Measurements from ENCODE around the gene VSIG1. TPM values are rescaled to one million over a fixed set of nuclear protein-coding genes. Genes with fewer than 3 reads are reported as not detected.

VSIG1 gene
- polyA plus RNA-seq, 1 donor from 2014 or later: not detected

DNA sequence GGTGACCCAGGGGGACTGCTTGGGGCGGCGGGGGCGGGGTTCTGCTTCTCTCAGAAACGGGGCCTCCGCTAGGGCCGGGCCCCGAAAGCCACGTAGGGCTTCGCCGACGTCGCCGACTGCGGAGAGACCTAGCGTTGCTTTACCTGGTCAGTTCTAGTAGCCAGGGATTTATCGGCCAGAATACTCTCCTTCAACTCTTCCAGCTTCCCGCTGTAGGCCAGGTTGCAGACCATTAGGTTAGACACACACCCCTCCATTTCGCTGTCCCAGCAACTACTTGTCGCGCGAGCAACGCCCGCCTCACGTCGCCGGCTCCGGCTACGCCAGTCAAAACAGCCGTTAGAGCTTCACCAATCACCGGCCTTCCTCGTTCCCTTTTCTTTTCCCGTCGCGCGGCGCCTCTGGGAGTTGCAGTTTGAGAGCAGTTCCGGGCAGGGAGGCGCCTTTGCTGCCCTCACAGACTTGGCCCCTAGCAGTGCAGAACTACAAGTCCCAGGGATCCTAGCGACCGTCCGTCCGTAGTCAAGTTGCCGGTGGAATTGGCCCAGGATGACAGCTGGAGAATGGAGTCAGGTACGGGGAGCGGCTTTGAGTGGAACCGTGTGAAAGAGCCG lies 46.5 kb downstream of the VSIG1 start, which contains the start of the genes ATG4A and PSMD10:
TSS of gene ATG4A (plus strand) at position 515 of the 614 bp plus-strand sequence. CDS start at position 564, 49 bp downstream.
TSS of gene PSMD10 (minus strand) at position 279 of the 614 bp plus-strand sequence. CDS start at position 257, 22 bp downstream.
- peaks cover 8% of the 10 kb centered on the region for H3K79me2 ChIP-seq (replicated peaks; ENCODE audit: insufficient read depth, low read length)
- H3F3A ChIP-seq (ENCODE audit: insufficient read depth, low read length, poor library complexity, severe bottlenecking): no peaks in the 10 kb centered on the region
- no peaks in the 10 kb centered on the region for H4K20me1 ChIP-seq (ENCODE audit: insufficient read depth)
- peak within 1 kb of the TSS; percentile 69 for H3K27ac ChIP-seq (ENCODE audit: low read length)
- H3K27me3 ChIP-seq (ENCODE audit: insufficient read depth, low read depth, low read length): no peaks in the 10 kb centered on the region
- peak within 1 kb of the TSS; percentile 48 for H3K4me2 ChIP-seq (ENCODE audit: low read length)
- H3K9ac ChIP-seq (ENCODE audit: low read length): peak within 1 kb of the TSS; percentile 69
- H3K4me3 ChIP-seq (ENCODE audit: low read length): peak within 1 kb of the TSS; percentile 75
- H3K36me3 ChIP-seq (ENCODE audit: insufficient read depth, low read length): no peaks in the 10 kb centered on the region
- peak within 1 kb of the TSS; percentile 40 for H2AFZ ChIP-seq (ENCODE audit: low read depth, low read length)
- no peaks in the 10 kb centered on the region for H3K9me2 ChIP-seq (ENCODE audit: insufficient read depth, low read length)
- no peaks in the 10 kb centered on the region for H3K9me3 ChIP-seq (ENCODE audit: low read length)
- TF ChIP-seq MXI1 (conservative IDR thresholded peaks at IDR 0.05; ENCODE audit: poor library complexity, severe bottlenecking) (peak; percentile 50), SMC3 (conservative IDR thresholded peaks at IDR 0.05; ENCODE audit: poor library complexity) (no peak), POLR2AphosphoS5 (IDR thresholded peaks at IDR 0.05) (peak; percentile 79)

DNA sequence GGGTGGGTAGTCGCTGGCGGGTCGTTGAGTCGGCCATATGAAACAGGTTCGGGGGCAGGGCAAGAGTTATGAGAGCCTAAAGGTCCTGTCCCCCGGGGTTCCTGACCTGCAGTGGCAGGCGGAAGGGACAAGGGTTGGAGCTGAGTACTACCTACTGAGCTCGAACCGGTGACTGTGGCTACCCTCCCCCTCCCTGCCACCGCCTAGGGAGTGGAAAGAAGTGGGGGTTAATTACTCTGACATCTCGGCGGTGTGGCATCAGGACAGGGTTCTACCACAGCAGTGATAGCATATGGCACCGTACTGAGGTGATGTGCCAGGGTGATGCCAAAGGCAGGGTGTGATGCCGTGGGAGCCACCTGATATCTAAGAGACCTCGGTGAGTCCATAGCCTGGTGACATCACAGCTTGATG lies 47.0 kb downstream of the VSIG1 start:
- peak overlapping the region; percentile 48 for H3K4me2 ChIP-seq (ENCODE audit: low read length)
- no peaks in the 10 kb centered on the region for H3F3A ChIP-seq (ENCODE audit: insufficient read depth, low read length, poor library complexity, severe bottlenecking)
- peak overlapping the region; percentile 69 for H3K27ac ChIP-seq (ENCODE audit: low read length)
- H3K27me3 ChIP-seq (ENCODE audit: insufficient read depth, low read depth, low read length): no peaks in the 10 kb centered on the region
- H3K9me3 ChIP-seq (ENCODE audit: low read length): no peaks in the 10 kb centered on the region
- H3K36me3 ChIP-seq (ENCODE audit: insufficient read depth, low read length): no peaks in the 10 kb centered on the region
- H3K9ac ChIP-seq (ENCODE audit: low read length): peak overlapping the region; percentile 66
- H3K9me2 ChIP-seq (ENCODE audit: insufficient read depth, low read length): no peaks in the 10 kb centered on the region
- peaks cover 8% of the 10 kb centered on the region for H3K79me2 ChIP-seq (replicated peaks; ENCODE audit: insufficient read depth, low read length)
- H3K4me3 ChIP-seq (ENCODE audit: low read length): peak overlapping the region; percentile 75
- peak overlapping the region; percentile 40 for H2AFZ ChIP-seq (ENCODE audit: low read depth, low read length)
- no peaks in the 10 kb centered on the region for H4K20me1 ChIP-seq (ENCODE audit: insufficient read depth)
- TF ChIP-seq TAF1 (IDR thresholded peaks at IDR 0.05; ENCODE audit: low read depth): no peak
- TF ChIP-seq, protein P1, sequence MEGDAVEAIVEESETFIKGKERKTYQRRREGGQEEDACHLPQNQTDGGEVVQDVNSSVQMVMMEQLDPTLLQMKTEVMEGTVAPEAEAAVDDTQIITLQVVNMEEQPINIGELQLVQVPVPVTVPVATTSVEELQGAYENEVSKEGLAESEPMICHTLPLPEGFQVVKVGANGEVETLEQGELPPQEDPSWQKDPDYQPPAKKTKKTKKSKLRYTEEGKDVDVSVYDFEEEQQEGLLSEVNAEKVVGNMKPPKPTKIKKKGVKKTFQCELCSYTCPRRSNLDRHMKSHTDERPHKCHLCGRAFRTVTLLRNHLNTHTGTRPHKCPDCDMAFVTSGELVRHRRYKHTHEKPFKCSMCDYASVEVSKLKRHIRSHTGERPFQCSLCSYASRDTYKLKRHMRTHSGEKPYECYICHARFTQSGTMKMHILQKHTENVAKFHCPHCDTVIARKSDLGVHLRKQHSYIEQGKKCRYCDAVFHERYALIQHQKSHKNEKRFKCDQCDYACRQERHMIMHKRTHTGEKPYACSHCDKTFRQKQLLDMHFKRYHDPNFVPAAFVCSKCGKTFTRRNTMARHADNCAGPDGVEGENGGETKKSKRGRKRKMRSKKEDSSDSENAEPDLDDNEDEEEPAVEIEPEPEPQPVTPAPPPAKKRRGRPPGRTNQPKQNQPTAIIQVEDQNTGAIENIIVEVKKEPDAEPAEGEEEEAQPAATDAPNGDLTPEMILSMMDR (IDR thresholded peaks at IDR 0.05; ENCODE audit: poor library complexity, severe bottlenecking): no peak
- TF ChIP-seq, protein P2, sequence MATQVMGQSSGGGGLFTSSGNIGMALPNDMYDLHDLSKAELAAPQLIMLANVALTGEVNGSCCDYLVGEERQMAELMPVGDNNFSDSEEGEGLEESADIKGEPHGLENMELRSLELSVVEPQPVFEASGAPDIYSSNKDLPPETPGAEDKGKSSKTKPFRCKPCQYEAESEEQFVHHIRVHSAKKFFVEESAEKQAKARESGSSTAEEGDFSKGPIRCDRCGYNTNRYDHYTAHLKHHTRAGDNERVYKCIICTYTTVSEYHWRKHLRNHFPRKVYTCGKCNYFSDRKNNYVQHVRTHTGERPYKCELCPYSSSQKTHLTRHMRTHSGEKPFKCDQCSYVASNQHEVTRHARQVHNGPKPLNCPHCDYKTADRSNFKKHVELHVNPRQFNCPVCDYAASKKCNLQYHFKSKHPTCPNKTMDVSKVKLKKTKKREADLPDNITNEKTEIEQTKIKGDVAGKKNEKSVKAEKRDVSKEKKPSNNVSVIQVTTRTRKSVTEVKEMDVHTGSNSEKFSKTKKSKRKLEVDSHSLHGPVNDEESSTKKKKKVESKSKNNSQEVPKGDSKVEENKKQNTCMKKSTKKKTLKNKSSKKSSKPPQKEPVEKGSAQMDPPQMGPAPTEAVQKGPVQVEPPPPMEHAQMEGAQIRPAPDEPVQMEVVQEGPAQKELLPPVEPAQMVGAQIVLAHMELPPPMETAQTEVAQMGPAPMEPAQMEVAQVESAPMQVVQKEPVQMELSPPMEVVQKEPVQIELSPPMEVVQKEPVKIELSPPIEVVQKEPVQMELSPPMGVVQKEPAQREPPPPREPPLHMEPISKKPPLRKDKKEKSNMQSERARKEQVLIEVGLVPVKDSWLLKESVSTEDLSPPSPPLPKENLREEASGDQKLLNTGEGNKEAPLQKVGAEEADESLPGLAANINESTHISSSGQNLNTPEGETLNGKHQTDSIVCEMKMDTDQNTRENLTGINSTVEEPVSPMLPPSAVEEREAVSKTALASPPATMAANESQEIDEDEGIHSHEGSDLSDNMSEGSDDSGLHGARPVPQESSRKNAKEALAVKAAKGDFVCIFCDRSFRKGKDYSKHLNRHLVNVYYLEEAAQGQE (IDR thresholded peaks at IDR 0.05; ENCODE audit: borderline replicate concordance): no peak
- no peak for TF ChIP-seq MXI1 (conservative IDR thresholded peaks at IDR 0.05; ENCODE audit: poor library complexity, severe bottlenecking)
- TF ChIP-seq POLR2AphosphoS5 (IDR thresholded peaks at IDR 0.05): no peak
- TF ChIP-seq RAD21 (conservative IDR thresholded peaks at IDR 0.05): no peak

DNA sequence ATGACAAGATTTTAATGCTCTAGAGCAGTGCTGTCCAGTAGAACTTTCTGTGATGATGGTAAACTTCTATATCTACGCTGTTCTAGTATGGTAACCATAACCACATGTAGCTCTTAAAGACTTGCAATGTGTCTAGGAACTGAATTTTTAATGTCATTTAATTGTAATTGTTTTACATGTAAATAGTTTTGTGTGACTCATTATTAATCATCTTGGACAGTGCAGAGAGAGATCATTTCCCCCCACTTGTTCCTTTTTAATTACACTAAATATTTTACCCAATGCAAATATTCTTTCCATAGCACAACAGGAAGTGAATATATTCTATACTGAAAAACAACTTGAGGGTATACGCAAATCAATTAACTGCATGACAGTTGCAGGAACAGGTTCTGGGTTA lies 52.5 kb downstream of the VSIG1 start:
- H3K9me3 ChIP-seq (ENCODE audit: low read length): no peaks in the 10 kb centered on the region
- H3K36me3 ChIP-seq (ENCODE audit: insufficient read depth, low read length): no peaks in the 10 kb centered on the region

More for the DNA sequence above, 52.5 kb downstream of the VSIG1 start:
- no peaks in the 10 kb centered on the region for H3K9me2 ChIP-seq (ENCODE audit: insufficient read depth, low read length)
- no peaks in the 10 kb centered on the region for H3F3A ChIP-seq (ENCODE audit: insufficient read depth, low read length, poor library complexity, severe bottlenecking)
- no peak overlapping the region for H3K27ac ChIP-seq (ENCODE audit: low read length)
- H3K9ac ChIP-seq (ENCODE audit: low read length): no peak overlapping the region
- H3K4me2 ChIP-seq (ENCODE audit: low read length): no peak overlapping the region
- no peak overlapping the region for H3K4me3 ChIP-seq (ENCODE audit: low read length)
- H3K27me3 ChIP-seq (ENCODE audit: insufficient read depth, low read depth, low read length): no peaks in the 10 kb centered on the region
- no peak for TF ChIP-seq MXI1 (conservative IDR thresholded peaks at IDR 0.05; ENCODE audit: poor library complexity, severe bottlenecking)
- TF ChIP-seq, protein P1 (IDR thresholded peaks at IDR 0.05; ENCODE audit: poor library complexity, severe bottlenecking): no peak
- TF ChIP-seq, protein P2 (IDR thresholded peaks at IDR 0.05; ENCODE audit: borderline replicate concordance): no peak
- TF ChIP-seq POLR2AphosphoS5 (IDR thresholded peaks at IDR 0.05): no peak
- TF ChIP-seq SMC3 (conservative IDR thresholded peaks at IDR 0.05; ENCODE audit: poor library complexity): no peak
- TF ChIP-seq EZH2 (IDR thresholded peaks at IDR 0.05; ENCODE audit: borderline replicate concordance, insufficient read depth, low read length, poor library complexity, severe bottlenecking): no peak
- no peak for TF ChIP-seq RAD21 (conservative IDR thresholded peaks at IDR 0.05)
- TF ChIP-seq EP300 (conservative IDR thresholded peaks at IDR 0.05; ENCODE audit: poor library complexity, severe bottlenecking): no peak
- no peak for TF ChIP-seq TAF1 (IDR thresholded peaks at IDR 0.05; ENCODE audit: low read depth)
- H4K20me1 ChIP-seq (ENCODE audit: insufficient read depth): no peaks in the 10 kb centered on the region
- no peak overlapping the region for H2AFZ ChIP-seq (ENCODE audit: low read depth, low read length)
- H3K79me2 ChIP-seq (replicated peaks; ENCODE audit: insufficient read depth, low read length): no peaks in the 10 kb centered on the region

Data from neural cell (in vitro differentiated cells).